DMS153 treated with DMSO at 0.1 percent for 48 hours (cell line): Measurements from ENCODE around the gene MCF2L2.
A peak's percentile ranks its signal among the peaks of the same experiment; 100 is the strongest.
"Not testable (repeated sequence)": the region's sequence is repeated elsewhere in the genome, so short reads cannot be mapped to it uniquely, and the experiment has no call there.

Source experiments
- DNase-seq: peaks from one replicate; lab custom pipeline; 2025; ENCODE audit not compliant: unreplicated experiment; lab: John Stamatoyannopoulos, UW

MCF2L2 gene, protein sequence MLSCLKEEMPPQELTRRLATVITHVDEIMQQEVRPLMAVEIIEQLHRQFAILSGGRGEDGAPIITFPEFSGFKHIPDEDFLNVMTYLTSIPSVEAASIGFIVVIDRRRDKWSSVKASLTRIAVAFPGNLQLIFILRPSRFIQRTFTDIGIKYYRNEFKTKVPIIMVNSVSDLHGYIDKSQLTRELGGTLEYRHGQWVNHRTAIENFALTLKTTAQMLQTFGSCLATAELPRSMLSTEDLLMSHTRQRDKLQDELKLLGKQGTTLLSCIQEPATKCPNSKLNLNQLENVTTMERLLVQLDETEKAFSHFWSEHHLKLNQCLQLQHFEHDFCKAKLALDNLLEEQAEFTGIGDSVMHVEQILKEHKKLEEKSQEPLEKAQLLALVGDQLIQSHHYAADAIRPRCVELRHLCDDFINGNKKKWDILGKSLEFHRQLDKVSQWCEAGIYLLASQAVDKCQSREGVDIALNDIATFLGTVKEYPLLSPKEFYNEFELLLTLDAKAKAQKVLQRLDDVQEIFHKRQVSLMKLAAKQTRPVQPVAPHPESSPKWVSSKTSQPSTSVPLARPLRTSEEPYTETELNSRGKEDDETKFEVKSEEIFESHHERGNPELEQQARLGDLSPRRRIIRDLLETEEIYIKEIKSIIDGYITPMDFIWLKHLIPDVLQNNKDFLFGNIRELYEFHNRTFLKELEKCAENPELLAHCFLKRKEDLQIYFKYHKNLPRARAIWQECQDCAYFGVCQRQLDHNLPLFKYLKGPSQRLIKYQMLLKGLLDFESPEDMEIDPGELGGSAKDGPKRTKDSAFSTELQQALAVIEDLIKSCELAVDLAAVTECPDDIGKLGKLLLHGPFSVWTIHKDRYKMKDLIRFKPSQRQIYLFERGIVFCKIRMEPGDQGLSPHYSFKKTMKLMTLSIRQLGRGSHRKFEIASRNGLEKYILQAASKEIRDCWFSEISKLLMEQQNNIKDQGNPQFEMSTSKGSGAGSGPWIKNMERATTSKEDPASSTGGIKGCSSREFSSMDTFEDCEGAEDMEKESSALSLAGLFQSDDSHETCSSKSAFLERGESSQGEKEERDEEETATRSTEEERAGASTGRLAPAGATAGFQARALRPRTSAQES

DNA sequence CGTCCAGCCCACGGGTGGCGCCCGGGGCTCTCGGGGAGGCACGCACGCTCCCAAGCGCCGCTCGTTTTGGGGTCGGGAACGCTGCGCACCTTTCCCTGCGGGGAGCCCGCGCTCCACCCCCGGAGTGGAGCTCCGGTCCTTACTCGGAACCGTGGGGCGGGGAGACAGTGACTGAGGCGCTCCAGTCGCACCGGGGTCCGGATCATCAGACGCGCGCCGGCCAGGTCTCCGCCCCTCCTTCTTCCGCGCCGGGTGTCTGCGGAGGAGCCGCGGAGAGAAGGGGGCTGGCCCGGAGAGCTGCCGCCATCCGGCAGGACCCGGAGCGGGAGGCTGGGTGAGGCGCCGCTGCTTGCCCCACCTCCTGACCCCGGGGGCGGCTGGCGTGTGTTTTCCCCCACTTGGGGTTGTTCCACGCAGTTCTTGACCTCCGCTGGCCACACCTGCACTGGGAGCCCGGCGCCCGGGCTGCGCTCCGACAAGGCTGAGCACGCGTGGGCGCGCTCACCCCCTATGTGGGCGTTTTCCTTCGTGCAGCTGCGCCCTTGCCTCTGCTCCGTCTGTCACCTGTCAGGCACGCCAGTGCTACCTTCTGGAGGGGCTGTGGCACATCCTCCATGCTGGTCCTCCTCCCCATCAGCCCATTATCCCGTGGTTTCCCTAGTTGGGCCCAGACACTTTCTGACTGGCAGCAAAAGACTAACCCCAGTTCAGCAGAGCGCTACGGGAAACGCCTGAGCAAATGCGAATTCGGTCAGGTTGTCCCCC lies at the start of gene MCF2L2:
MCF2L2 (minus strand) TSS at position 173 of the 765 bp plus-strand sequence. CDS start 642 bp downstream, outside the sequence.
- DNase-seq: peak; percentile 49

DNA sequence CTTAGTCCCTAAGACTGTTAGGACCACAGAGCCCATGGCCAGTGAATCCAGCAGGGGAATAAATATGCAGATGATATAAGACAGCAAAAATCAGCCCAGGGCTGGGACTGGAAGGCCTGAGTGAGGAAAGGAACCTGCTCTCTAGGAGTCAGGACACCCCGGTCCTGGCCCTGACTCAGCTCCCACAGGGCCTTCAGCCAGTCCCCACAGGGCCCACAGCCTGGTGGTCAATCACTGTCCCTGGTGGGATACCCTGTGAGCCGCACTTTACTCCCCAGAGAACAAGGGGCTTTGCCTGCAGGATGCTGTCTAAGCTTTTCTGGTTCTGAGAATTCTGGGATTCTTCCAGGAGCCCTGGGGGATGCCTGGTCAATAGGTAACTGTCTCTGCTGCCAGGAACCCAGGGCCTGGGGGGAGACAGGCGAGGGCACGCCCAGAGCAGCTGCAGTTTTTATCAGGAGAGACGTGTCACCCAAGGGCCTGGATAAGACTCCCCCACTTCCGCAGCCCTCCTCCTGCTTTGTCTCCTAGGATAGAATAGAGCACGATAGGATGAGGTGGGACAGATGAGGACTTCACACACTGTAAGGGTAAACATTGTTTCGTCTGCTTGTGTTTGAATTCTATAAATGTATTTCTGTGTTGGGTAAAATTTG lies 49.5 kb upstream of the MCF2L2 start:
- no peak for DNase-seq

DNA sequence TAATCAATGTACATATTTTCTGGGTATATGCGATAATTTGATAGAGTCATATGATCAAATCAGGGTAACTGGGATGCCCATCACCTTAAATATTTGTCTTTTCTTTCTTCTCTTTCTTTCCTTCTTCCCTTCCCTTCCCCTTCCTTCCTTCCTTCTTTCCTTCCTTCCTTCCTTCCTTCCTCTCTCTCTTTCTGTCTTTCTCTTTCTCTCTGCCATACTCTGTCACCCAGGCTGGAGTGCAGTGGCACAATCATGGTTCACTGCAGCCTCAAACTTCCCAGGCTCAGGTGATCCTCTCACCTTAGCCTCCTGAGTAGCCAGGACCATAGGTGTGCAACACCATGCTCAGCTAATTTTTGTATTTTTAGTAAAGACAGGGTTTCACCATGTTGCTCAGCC lies 47.3 kb upstream of the MCF2L2 start:
- DNase-seq: not testable (repeated sequence)

DNA sequence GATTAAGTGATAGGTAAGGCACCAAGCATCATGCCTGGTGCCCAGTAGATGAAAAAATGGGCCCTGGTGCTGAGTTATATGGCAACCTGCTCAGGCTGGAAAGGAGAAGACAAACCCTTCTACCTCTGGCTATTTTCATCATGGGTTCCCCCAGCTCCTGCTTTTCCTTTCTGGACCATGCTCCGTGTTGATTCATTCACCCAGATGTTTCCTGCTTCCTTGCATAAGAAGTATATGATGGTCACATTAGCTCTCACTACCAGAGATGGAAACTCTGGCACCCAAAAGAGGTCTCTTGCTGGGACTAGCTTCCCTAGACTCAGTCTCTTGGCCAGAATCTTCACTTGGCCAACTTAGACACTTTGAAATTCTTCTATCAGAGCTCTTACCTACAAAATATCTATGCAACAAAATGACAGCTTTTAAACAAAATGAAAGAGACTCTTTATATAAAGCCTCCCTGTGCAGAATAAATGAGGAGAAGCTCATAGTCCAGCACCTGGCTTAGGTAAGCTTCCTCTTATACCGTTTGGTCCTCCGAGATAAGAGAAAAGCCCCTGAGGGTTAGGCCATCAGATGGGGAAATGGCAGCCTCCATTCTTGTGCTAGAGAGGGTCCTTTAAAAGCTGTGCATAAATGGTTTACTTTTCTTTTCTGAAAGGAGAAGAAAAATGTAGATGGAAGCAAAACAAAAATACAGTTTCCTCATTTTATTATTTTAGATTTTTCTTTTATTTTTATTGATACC lies 46.8 kb upstream of the MCF2L2 start:
- no peak for DNase-seq

DNA sequence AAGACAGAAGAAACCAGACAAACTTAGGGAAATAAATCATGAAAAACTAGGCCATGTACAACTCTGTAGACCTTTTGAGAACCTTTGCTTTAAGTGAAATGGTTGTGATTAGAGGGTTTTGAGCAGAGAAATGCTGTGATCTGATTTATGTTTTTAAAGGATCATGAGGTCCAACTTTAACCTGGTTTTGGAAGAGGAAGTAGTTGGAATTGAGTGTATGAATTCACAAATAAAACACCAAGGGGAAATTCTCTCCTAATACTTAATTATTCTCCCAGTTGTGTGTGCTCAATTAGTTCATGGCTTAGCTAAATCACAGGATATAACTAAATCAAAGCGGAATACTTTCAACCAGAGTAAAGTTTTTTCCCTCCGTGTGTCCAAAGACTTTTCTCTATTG lies 45.5 kb upstream of the MCF2L2 start:
- no peak for DNase-seq

DNA sequence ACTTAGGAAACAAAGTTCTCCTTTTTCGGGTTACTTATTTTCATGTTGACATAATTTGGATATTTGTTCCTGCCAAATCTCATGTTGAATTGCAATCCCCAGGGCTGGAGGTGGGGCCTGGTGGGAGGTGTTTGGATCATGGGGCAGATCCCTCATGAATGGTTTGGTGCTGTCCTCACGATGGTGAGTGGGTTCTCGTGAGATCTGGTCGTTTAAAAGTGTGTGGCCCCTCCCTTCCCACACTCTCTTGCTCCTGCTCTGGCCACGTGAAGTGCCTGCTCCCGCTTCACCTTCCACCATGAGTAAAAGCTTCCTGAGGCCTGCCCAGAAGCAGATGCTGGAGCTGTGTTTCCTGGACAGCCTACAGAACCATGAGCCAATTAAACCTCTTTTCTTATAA lies 43.7 kb upstream of the MCF2L2 start:
- no peak for DNase-seq

DNA sequence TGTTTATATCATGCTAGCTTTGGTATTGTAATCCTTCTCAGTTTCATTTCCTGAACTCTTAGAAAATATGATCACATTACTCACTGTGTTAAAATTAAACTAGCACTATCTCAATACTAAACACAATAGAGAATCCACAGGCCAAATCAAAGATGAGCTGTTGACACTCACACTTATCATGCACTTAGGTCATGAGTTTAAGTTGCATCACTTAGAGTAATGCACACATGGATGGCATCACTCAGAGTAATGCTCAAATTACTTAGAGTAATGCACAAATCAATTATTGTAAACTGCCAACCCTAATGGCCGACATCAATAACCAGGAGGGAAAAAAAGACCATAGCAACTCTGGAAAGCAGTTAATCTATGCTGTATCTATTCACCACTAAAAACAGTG lies 40.0 kb upstream of the MCF2L2 start:
- no peak for DNase-seq

DNA sequence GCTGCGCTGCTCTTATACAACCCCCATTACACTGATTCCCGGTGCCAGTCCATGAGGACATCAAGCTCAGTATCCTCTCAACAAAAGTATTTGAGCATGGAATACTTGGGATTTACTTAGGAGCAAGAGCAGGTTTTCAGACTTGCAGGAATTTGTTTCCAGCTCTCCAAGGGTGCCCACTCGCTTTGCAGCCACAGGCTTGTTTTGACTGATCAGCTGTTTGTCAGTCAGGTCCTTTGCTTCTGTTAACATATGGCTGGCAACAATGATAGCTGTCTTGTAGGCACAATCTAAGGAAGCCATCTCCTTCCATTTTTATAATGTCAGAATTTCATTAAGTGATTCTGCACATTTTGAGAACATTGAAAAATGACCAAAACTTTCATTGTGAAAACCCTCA lies 38.2 kb upstream of the MCF2L2 start:
- DNase-seq: no peak

DNA sequence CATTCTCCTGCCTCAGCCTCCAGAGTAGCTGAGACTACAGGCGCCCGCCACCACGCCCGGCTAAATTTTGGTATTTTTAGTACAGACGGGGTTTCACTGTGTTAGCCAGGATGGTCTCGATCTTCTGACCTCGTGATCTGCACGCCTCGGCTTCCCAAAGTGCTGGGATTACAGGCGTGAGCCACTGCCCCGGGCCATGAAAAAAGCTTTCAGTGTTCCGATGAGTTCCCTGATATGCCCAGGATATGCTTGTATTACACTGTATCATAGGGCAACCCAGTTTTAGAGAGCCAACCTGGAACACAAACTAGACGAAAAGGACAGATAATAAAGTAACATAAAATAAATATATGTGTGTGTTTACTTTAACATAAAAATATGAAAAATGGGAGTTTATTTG lies 37.3 kb upstream of the MCF2L2 start:
- DNase-seq: not testable (repeated sequence)

DNA sequence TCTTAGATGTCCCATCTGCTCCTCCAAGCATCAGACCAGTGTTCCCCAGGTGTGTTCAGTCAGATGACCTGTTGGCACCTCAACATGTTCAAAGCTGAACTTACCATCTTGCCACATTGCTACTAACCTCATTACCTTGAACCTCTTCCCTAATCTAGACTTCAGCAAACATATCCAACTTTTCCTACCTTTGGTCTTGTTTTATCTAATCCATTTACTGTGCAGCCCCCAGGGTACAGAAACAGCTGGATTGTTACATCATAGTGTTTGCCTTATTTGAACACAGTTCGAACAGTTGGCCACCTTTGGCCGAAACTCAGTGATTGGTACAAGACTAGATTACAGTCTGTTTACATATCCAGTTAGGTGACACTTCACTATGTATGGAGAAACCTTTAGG lies 36.1 kb upstream of the MCF2L2 start:
- DNase-seq: no peak

DNA sequence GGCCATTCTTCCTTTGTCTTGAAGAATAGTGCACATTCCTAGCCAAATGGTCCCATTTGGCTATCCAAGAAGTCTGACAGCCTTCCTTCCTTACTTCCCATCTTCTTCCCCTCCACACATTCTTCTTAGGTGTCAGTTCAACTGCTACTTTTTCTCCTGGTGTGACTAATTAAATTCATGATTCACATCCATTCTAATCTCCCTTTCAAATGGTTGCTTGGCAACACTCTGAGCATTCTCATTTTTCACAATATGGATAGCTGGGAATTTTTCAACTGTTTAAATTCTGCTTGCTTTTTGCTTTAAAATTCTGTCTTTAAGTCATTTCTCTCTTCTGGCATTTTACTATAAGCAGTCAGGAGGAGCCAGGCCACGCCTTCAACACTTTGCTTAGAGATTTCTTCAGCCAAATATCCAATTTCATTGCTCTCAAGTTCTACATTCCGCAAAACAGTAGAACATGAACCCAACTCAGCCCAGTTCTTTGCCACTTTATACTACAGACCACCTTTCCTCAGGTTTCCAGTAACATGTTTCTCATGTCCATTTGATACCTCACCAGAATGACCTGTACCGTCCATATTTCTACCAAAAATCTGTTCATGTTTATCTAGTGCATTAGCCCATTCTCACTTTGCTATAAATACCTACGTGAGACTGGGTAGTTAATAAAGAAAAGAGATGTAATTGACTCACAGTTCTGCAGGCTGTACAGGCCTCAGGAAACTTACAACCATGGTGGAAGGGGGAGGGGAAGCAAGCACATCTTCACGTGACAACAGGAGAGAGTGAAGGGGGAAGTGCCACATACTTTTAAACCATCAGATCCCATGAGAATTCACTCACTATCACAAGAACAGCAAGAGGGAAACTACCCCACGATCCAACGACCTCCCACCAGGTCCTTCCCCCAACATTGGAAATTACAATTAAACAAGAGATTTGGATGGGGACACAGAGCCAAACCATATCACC lies 31.9 kb upstream of the MCF2L2 start:
- DNase-seq: no peak

DNA sequence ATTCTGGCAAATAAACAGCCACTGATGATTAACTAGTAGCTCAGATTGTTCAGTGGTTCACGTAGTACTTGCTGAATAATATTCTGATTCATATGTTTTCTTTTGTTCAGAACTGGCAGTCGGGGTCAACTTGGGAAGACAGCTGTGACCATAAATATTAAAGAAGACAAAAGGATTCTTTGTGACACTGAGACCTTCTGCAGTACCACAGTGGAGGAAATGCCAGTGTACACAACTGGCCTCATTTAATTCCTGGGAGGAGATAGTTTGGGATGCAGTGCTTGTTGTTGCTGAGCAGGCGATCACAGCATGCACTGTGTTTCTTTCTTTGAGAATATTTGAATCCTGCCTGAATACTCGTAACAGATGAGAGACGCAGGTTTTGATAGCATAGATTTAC lies 26.7 kb upstream of the MCF2L2 start:
- no peak for DNase-seq

DNA sequence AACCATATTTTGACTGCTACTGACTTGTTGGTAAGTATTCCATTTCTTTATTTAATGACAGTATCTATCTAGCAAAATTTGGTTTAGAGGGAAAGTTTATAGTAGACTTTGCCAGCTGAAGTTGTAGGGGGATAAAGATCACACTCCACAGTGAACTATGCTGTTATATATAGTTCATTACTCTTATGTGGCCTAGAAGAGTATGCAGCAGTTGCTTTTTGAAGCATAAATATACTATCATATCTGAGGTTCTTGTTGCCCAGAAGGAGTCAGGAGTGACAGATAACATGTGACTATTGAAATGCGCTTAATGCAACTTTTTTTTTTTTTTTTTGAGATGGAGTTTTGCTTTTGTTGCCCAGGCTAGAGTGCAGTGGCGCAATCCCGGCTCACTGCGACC lies 25.6 kb upstream of the MCF2L2 start:
- DNase-seq: no peak

DNA sequence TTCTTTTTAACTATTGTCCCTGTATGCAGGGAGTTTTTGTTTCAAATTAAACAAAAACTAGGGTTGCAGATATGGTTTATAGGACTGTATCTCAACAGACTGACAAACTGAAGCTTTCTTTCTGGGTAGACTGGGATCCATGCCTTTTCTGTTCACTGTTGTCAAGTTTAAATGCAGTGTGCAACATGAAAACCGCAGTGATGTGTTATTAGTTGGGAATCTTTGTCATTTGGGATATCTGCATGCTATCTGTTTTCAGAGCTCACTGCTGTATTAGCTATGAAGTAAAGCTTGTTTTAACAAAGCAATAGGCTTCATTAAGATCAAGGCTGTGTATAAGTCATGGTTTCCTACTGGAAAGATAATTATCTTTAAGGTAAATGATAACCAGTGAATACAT lies 21.4 kb upstream of the MCF2L2 start:
- no peak for DNase-seq

DNA sequence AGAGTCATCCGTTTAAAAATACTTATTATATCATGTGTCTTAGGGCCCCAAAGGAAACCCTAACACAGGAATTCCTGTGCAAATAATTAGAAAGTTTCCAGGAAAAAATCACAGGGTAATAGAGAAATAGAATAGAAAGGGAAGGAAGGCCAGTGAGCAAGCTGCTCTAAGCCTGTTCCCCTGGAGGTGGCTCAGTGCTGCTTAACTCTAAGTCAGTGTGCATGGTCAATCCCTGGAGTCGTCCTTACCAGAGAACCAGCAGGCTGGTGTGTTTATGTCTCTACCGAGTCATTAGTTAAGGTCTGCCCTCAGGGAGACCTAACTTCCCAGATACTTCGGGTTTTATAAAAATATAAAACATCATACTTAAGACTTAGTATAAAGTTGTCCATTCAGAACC lies 21.0 kb upstream of the MCF2L2 start:
- no peak for DNase-seq

DNA sequence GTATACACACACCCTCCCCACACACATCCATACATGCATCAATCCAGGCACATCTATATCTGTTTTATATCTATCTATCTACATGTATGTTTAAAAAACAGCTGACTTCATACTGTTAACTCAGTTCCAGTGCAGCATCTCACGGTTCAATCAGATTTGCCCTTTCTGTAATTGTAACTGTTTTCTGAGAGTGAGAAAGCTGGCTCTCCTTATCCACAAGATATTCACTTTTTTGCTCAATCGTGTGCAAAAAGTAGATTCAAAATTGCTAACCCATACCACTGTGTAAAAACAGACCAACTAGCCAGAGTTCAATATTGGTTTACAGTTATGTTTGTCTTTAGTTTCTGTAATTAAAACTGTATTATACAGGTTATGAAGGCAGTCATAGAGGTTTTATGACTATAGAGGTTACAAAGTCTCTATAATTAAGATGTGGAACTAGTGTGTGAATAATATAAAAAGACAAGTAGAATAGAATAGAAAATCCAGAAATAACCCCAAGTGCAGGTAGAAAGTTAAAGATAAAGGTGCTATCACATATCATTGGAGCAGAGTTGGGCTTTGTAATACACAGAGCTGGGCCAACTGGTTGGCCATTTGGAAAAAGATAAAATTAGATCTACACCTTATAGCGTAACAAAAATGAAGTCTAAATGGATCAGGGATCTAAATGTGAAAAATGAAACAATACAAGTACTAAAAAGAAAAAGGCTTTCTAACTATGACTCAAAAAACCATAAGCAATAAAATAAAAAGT lies 20.1 kb upstream of the MCF2L2 start:
- no peak for DNase-seq

DNA sequence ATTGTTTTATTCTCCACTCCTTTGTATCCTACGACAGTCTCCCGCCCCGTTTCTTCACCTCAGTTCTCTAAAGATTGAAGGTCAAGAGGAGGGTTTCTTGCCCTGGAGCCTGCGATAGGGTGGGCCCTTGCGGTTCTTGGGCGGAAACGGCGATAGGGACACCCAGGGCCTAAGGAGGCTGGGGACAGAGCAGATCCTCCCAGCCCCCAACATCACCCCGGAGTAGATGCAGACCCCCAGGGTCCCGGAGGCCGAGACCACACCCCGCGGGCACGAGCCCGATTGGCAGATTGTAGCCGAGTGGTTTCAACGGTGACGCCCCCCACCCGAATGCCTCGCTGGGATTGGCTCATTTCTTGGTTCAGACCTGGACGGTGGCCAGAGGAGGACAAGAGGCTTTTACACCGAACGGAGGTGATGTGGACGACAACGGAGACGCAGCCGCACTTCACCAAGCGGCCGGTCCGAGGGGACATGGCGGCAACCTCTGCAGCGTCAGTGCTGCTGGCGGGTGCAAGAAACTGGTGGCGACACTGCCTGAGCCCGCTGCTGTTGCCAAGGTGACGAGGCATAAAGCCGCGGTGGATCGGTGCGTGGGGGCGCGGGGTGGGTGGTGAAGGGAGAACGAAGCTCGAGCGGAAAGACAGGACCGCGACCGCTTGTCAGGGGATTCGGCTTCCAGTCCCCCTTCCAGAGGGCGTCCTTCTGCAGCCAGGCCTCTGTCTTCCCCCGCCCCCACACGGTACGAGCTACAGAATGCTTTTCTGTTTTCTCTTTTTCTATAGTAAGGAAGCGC lies 19.0 kb upstream of the MCF2L2 start:
- peak; percentile 77 for DNase-seq
